ENCODE results near the gene GRM4.

The GRM4 gene

GRCh38 chr6:34151321-34152041 lies 5.6 kb upstream of the GRM4 start:
- H3K4me3 Mint-ChIP-seq = no peak overlapping the region
- H3K4me1 Mint-ChIP-seq = peaks cover 5% of the 10 kb centered on the region
- no peaks in the 10 kb centered on the region for H3K36me3 Mint-ChIP-seq
- peaks cover 97% of the 10 kb centered on the region for H3K27me3 Mint-ChIP-seq
- peak; percentile 20 for DNase-seq
- CTCF ChIA-PET = interaction anchor here (1.7 to 2.4 kb wide), 2 partner anchors 13 to 97 kb away, joined by 5 to 8 read pairs; no protein-coding TSS in a partner anchor
- H3K27ac Mint-ChIP-seq = no peak overlapping the region
- H3K9me3 Mint-ChIP-seq = no peaks in the 10 kb centered on the region

DNA sequence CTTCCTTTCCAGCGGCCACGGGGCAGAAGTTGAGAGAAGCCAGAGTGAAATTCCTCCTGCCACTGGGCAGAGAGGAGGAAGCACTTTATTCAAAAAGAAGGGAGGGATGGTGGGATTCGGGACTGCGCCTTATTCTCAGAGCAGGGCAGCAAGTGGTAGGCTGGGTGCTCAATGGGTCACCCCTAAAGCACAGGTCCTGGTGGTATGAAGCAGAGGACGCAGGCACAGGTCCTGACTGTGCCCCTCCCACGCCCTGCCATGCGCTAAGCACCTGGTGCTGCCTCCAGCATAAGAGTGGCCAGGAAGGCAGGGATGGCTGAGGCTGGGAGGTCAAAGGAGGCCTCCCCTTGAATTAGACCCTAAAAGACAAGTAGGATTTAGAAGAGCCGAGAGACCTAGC lies 4.9 kb upstream of the GRM4 start:
- CTCF ChIA-PET = interaction anchor here (2.2 kb wide), 1 partner anchor 407 kb away, joined by 6 read pairs; no protein-coding TSS in a partner anchor
- Mint-ChIP-seq H3K4me3 (no peak overlapping the region), H3K36me3 (no peaks in the 10 kb centered on the region), H3K9me3 (no peaks in the 10 kb centered on the region), H3K27ac (no peak overlapping the region), H3K4me1 (peaks cover 11% of the 10 kb centered on the region), H3K27me3 (peaks cover 97% of the 10 kb centered on the region)
- peak; percentile 16 for DNase-seq

GRCh38 chr6:34149831-34150400 lies 4.0 kb upstream of the GRM4 start:
- DNase-seq = peak; percentile 13
- Mint-ChIP-seq H3K9me3 (no peaks in the 10 kb centered on the region), H3K27ac (no peak overlapping the region), H3K4me1 (peaks cover 11% of the 10 kb centered on the region), H3K4me3 (no peak overlapping the region), H3K27me3 (peaks cover 97% of the 10 kb centered on the region), H3K36me3 (no peaks in the 10 kb centered on the region)
- CTCF ChIA-PET = interaction anchor here (0.9 to 2.2 kb wide), 3 partner anchors 68 to 406 kb away, joined by 3 to 6 read pairs (median 3); no protein-coding TSS in a partner anchor

- Mint-ChIP-seq H3K4me1 (peaks cover 10% of the 10 kb centered on the region), H3K36me3 (no peaks in the 10 kb centered on the region), H3K9me3 (no peaks in the 10 kb centered on the region), H3K27ac (no peak overlapping the region), H3K27me3 (peaks cover 97% of the 10 kb centered on the region), H3K4me3 (no peak overlapping the region)
- CTCF ChIA-PET = interaction anchor here (0.9 to 2.2 kb wide), 3 partner anchors 68 to 405 kb away, joined by 3 to 6 read pairs (median 3); no protein-coding TSS in a partner anchor
- DNase-seq = peak; percentile 15
Observed at GRCh38 chr6:34149452-34149810, 3.5 kb upstream of the GRM4 start.

GRCh38 chr6:34148631-34149451 lies 3.0 kb upstream of the GRM4 start:
- Mint-ChIP-seq H3K27me3 (peaks cover 97% of the 10 kb centered on the region), H3K36me3 (no peaks in the 10 kb centered on the region), H3K4me1 (peaks cover 9% of the 10 kb centered on the region), H3K9me3 (no peaks in the 10 kb centered on the region), H3K27ac (no peak overlapping the region), H3K4me3 (no peak overlapping the region)
- CTCF ChIA-PET = interaction anchor here (0.9 to 2.2 kb wide), 2 partner anchors 69 to 405 kb away, joined by 3 to 6 read pairs; no protein-coding TSS in a partner anchor
- no peak for DNase-seq

- CTCF ChIA-PET = no interaction called here
- H3K4me1 Mint-ChIP-seq = peaks cover 15% of the 10 kb centered on the region
- no peaks in the 10 kb centered on the region for H3K9me3 Mint-ChIP-seq
- H3K4me3 Mint-ChIP-seq = no peak overlapping the region
- H3K36me3 Mint-ChIP-seq = no peaks in the 10 kb centered on the region
- H3K27me3 Mint-ChIP-seq = peaks cover 97% of the 10 kb centered on the region
- H3K27ac Mint-ChIP-seq = no peak overlapping the region
- peak; percentile 16 for DNase-seq
Observed at GRCh38 chr6:34147906-34148630, 2.2 kb upstream of the GRM4 start.

DNA sequence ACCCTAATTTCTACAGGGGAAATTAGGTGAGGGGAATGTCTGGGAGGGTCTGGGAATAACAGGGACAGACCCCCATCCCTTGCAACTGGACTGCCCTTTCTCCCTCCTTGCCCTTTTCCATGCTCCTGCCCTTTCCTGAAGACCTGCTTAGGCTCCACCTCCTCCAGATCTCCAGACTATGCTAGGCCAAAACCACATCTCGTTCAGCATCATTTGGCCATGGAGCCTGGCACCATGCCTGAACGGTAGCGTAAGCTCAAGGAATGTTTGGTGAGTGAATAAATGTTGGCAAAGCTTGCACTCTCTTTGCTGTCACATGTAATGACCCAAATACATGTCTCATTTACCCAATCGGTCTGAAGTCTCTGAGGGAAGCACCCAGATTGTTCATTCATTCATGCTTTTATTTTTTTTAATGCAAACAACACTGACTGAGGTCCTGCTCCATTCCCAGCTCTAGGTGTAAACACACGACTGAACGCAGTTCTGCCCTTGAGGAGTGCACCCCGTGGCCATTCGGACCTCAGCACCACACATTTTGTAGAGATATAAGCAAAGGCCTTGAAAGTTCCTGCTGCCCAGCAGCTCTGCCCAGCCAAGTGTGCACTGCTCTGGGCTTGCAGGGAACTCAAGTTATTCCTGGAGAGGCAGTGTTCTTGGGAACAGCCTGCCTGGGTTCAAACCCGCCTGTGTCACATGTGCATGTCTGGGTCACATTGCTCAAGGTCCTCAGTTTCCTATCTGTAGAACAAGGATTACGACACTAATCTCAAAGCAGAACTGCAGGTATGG lies 1.1 kb upstream of the GRM4 start:
- H3K4me3 Mint-ChIP-seq = no peak overlapping the region
- H3K27ac Mint-ChIP-seq = no peak overlapping the region
- peaks cover 97% of the 10 kb centered on the region for H3K27me3 Mint-ChIP-seq
- CTCF ChIA-PET = interaction anchor here (0.7 to 1.8 kb wide), 2 partner anchors 8 to 46 kb away, joined by 3 to 4 read pairs; no protein-coding TSS in a partner anchor
- peaks cover 17% of the 10 kb centered on the region for H3K4me1 Mint-ChIP-seq
- H3K9me3 Mint-ChIP-seq = no peaks in the 10 kb centered on the region
- no peak for DNase-seq
- no peaks in the 10 kb centered on the region for H3K36me3 Mint-ChIP-seq

GRCh38 chr6:34145161-34146020 lies 496 bp downstream of the GRM4 start:
- Mint-ChIP-seq H3K27me3 (peaks cover 96% of the 10 kb centered on the region), H3K9me3 (no peaks in the 10 kb centered on the region), H3K4me3 (no peak overlapping the region), H3K4me1 (peaks cover 17% of the 10 kb centered on the region), H3K27ac (no peak overlapping the region), H3K36me3 (no peaks in the 10 kb centered on the region)
- CTCF ChIA-PET = interaction anchor here (1.6 to 1.8 kb wide), 2 partner anchors 10 to 18 kb away, joined by 4 read pairs; no protein-coding TSS in a partner anchor
- no peak for DNase-seq

DNA sequence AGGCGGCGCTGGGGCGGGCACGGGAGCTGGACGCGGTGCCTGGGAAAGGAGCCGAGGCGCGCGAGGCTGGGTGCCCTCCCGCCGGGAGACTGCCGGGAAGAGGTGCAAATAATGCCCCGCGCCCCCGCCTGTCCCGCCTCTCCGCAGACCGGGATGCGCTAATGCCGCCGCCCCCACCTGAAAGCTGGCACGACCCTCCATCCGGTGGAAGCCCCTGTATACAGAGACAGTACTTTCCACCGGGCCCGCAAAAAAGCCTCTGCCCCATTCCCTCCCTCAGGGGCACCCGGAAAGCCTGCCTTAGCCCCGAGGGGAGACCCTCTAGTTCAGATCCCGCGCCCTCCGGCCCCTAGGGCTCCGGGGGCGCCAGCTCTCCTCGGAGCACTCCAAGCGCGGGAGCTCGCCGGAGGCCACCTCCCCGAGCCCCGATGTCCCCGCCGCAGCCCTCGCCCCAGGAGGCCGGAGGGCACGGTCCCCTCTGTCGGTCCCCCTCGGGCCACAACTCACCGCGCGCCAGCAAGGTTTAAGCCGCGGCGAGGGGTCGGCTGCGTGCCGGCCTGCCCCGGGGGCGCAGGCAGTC lies 1.2 kb downstream of the GRM4 start:
- CTCF ChIA-PET = interaction anchor here (1.6 kb wide), 1 partner anchor 19 kb away, joined by 4 read pairs; no protein-coding TSS in a partner anchor
- H3K4me3 Mint-ChIP-seq = no peak overlapping the region
- no peaks in the 10 kb centered on the region for H3K36me3 Mint-ChIP-seq
- H3K9me3 Mint-ChIP-seq = no peaks in the 10 kb centered on the region
- DNase-seq = no peak
- H3K27me3 Mint-ChIP-seq = peaks cover 96% of the 10 kb centered on the region
- H3K27ac Mint-ChIP-seq = no peak overlapping the region
- H3K4me1 Mint-ChIP-seq = peaks cover 17% of the 10 kb centered on the region

DNA sequence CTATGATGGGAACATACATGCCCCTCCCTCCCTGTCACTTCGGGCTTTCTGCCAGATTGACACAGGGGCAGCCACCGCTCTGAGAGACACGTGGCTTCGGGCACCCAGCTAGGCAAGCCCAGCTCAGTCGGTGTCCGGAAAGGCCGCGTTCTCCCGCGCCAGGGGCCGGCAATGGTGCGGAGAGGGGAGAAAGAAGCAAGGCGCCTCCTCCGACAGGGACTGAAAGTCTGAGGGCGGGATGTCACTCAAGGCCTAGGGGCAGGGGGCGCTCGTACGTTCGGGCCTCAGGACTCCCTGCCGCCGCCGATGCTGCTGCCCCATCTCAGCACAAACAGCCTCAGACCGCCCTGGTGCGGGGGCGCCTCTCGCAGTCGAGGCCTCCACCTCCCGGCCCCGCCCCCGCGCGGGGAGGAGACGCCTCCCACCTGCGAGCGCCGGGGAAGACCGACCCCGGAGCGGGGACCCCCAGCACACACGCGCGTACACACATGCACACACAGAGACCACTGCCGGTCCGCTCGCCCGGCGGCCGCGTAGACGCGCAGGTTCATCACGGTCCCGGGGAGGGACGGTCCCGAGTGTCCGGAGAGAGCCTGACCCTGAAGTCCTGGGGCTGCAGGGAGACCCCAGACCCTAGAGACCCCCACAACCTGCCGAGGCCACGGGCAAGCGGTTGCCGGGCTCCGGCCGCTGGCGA lies 1.9 kb downstream of the GRM4 start:
- peak; percentile 63 for DNase-seq
- Mint-ChIP-seq H3K27ac (no peak overlapping the region), H3K9me3 (no peaks in the 10 kb centered on the region), H3K36me3 (no peaks in the 10 kb centered on the region), H3K4me3 (no peak overlapping the region), H3K27me3 (peaks cover 96% of the 10 kb centered on the region), H3K4me1 (peaks cover 17% of the 10 kb centered on the region)
- CTCF ChIA-PET = interaction anchor here (1.4 kb wide), 1 partner anchor 11 kb away, joined by 4 read pairs; no protein-coding TSS in a partner anchor

GRCh38 chr6:34143196-34143883 lies 2.5 kb downstream of the GRM4 start:
- no peak for DNase-seq
- Mint-ChIP-seq H3K4me3 (no peak overlapping the region), H3K9me3 (no peaks in the 10 kb centered on the region), H3K27ac (no peak overlapping the region), H3K36me3 (no peaks in the 10 kb centered on the region), H3K4me1 (peaks cover 17% of the 10 kb centered on the region), H3K27me3 (peaks cover 96% of the 10 kb centered on the region)
- CTCF ChIA-PET = interaction anchor here (1.4 kb wide), 1 partner anchor 12 kb away, joined by 4 read pairs; no protein-coding TSS in a partner anchor
